B cell (primary cell): ENCODE measurements around the gene ING3.

ENCODE experiments used
- CTCF ChIP-seq: fragments of 200-600 bp; IDR thresholded peaks from one replicate; pipeline ENCODE4 v1.8.0; 2022; ENCODE audit warnings: antibody characterized with exemption, mild to moderate bottlenecking
- EZH2 ChIP-seq: IDR thresholded peaks from 2 replicates; pipeline ENCODE4 v1.6.1; 2012; ENCODE audit warnings: borderline replicate concordance, low read depth, mild to moderate bottlenecking, moderate library complexity, low read length; ENCODE audit not compliant: insufficient read depth, poor library complexity, severe bottlenecking

- TF ChIP-seq CTCF (no peak), EZH2 (no peak)
These were observed 30.5 kb upstream of the ING3 start for GRCh38 chr7:120920034-120920433.
